CD4-positive, alpha-beta T cell treated with Interleukin-10 for 1 hour (primary cell): ENCODE measurements around the gene GPSM1.
"Not testable (repeated sequence)": the region's sequence is repeated elsewhere in the genome, so short reads cannot be mapped to it uniquely, and the experiment has no call there.

Experiments used
- DNase-seq: peaks from one replicate; pipeline ENCODE4 v3.0.0-alpha.2; 2020

The GPSM1 gene

DNA sequence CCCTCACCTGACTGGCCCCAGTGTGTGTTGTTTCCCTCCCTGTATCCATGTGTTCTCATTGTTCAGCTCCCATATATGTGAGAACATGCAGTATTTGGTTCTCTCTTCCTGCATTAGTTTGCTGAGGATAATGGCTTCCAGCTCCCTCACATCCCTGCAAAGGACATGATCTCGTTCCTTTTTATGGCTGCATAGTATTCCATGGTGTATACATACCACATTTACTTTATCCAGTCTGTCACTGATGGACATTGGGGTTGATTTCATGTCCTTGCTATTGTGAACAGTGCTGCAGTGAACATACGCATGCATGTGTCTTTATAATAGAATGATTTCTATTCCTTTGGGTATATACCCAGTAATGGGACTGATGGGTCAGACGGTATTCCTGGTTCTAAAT is 7.4 kb upstream of the GPSM1 start:
- not testable (repeated sequence) for DNase-seq

DNA sequence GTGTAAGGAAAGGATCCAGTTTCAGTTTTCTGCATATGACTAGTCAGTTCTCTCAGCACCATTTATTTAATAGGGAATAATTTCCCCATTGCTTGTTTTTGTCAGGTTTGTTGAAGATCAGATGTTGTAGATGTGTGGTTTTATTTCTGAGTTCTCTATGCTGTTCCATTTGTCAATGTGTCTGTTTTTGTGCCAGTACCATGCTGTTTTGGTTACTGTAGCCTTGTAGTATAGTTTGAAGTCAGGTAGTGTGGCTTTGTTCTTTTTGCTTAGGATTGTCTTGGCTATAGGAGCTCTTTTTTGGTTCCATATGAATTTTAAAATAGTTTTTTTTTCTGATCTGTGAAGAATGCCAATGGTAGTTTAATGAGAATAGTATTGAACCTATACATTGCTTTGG is 6.4 kb upstream of the GPSM1 start:
- not testable (repeated sequence) for DNase-seq

DNA sequence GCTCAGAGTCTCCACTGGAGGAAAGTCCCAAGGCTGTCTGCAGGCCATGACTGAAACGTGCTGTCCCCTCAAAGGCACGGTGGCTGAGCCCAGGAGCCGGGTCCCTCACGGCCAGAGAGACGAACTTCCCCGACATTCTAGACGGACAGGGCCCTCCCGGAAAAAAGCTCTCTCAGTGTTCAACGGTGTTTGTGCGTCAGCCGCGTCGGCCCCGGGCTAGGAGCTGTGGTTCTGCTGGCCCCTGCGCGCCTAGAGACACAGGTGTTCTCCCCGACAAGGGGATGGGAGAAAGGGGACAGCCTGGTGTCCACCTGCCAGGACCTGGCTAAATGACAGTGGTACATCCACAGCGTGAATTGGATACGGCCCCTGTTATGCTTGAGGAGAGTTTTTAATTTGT is 5.8 kb upstream of the GPSM1 start:
- no peak for DNase-seq

DNA sequence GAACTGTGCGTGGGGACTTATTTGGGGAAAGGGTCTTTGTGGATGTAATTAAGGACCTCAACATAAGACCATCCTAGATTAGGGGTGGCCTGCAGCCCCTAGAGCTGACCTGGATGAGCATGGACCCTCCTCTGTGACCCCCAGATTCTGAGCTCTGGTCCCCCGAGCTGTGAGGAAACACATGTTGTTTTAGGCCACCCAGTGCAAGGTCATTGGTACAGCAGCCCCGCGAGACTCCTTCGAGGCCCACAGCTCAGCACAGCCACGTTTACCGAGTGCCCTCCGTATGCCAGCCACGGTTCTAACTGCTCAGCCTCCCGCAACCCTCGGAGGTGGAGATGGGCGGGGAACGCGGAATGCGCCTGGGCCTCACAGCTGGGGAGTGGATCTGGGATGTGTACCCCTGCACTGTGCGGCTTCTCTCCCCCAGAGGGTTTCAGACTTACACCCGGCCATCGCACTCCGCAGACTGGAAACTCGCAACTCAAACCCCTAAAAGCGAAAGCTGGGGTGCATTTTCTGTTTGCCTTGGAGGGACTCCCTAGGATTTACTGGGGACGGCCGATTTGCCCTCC is 4.5 kb upstream of the GPSM1 start:
- no peak for DNase-seq

DNA sequence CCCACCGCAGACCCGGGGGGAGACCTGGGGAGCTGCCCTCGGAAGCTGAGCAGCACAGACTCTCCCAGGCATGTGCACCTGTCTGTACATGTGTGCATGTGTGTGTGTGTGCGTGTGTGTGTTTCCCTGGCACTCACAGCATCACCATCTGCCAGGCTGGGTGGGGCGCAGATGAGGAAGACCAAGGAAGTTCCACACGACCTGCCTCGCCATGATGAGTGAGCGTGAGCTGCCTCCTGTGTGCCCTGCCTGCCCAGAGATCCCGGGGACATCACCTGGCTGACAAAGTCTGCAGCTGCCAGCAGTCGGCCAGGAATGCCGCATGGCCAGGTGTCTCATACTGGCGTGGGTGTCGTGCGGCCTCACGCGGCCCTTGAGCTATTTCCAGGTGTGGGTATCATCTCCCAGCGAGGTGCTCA is 4.0 kb upstream of the GPSM1 start:
- DNase-seq = no peak

DNA sequence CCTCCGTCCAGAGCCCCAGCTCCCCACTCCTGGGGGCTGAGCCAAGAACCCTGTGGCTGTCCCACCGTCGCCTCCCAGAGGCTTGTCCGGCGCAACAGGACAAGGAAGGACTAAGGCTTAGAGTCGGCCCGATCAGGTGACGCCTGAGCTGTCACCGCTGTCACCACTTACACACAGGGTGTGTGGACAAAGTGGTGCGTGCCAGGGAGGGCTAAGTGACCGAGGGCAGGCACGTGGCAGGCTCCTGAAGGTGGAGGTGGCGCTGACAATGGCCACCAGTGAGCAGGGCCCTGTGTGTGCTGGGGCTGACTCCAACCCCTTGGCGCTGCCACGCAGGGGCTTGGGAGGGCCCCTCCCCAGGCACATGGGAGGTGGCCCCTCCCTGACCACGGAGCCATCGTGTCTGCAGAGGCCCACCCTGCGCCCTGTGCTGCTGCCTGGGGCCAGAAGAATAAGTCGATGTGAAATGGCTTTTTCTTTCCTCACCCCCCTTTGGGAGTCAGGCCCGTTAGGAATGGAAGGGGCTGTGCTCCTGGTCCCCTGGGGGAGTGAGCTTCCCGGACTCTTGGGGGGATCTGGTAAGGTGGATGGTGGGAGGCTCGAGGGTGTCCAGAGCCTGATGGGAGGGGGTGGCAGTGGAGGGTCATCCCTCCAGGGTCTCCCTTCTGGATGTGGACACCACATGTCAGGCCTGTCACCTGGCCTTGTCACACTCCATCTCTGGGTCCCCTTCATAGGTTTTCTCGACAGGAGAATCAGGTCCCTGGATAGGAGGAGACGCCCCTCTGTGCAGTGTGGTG is 2.6 kb upstream of the GPSM1 start:
- DNase-seq = no peak

DNA sequence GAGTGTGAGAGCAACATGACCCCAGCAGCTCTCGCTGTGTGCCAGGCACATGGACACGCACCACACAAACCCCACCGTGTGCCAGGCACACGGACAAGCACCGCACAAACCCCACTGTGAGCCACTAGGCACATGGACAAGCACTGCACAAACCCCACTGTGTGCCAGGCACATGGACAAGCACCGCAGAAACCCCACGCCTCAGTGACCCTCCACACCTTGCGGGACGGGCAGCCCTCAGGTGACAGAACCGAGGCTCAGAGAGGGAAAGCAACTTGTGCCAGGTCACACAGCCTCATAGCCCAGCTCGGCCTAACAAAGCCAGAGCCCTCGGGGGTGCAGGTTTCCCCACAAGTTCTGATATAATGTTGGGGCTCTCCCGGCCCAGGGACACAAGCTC is 2.0 kb upstream of the GPSM1 start:
- no peak for DNase-seq

DNA sequence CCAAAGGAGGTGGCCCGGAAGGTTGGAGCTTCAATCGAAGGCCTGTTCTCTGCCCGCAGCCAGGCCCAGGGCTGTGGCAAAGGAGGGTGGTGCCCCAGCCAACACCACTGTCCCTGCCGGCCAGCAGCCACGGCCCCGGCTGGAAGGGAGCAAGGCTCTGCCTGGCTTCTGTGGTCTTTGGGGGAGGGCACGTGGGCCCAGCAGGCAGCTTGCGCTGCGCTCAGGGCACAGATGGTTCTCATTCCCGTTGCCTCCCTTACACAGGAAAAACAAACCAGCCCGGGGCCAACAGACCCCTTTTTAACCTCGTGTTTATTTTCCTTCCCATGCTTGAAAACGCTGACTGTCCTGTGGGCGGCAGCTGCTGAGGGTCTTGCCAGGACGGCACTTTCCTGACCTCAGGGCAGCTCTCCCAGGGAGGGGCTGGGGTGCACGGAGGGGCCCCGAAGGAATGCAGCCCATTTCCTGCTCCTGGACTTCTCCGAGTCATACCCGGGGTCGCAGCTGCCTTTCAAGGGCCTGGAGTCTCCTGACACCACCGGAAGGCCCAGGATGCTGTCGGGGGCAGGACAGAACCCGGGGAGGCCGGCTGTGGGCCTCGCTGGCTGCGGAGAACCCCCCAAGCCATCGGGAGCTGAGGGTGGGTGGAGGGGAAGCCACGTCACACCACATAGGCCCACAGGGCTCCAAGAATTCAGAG is 1.1 kb upstream of the GPSM1 start:
- no peak for DNase-seq

DNA sequence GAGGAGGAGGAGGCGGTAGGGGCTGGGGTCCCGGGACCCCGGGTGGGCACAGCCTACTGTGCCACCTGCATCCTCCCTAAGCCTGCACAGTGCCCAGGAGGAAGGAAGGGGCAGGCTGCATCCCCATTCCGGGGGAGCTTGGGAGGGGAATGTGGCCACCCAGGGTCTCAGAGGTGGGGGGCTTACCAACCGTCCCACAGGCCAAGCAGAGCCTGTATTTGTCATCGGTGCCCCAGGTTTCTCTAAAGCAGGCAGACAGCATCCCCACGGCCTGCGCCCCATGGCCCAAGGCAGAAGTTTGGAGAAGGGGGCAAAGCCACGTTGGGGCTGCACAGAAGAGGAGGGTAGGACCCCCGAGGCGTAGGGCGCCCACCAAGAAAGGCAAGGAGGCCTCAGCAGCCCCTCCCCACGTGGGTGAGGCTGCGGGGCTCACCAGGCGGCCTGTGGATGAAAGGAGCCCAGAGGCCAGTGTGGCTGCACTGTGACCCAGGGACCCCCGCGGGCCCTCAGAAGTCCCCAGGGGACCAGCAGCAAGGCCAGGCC is 507 bp upstream of the GPSM1 start:
- DNase-seq = no peak

DNA sequence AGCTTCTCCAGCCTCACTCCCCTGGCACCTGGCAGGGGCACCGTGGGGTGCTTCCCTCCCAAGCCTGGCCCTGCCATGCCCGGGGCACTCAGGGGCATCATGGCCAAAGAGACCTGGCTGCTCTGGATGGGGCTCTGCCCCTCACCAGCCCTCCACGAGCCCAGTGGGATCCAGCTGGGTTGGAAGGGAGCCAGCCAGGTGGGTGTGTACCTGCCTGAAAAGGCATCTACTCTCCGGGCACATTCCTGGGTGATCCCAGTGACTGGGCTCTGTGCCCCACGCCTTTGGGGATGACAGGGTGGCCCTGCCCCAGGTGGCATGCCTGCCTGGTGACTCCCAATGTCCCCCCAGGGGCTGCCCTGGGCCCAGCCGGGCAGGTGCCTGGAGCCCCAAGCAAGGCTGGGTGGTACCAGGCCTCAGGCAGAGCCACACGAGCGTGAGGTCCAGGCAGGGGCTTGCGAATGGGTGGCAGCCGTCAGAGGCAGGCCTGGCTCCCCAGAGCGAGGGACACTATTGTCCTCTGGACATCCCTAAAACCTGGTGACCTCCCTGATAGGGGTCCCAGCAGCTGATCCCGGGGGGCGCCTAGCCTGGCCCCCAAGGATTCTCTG is 777 bp downstream of the GPSM1 start:
- DNase-seq = no peak

DNA sequence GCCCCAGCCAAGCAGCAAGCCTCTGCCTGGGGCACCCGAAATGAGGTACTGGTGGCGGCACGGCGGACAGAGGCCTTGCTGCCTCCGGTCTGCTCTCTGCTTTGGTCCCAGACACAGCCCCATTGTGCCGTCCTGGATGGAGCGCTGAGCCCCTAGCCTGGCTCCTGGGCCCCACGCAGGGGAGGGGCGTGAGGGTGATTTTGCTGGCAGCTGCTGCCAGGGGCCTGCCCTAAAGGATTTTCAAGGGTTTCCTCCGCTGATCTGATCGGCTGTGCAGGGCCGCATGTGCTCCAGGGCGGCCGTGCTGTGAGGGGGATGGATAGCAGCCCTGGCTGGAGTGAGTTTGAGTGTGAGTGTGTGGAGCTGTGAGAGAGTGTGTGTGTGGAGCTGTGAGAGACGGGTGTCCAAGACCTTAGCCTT is 1.3 kb downstream of the GPSM1 start:
- no peak for DNase-seq

DNA sequence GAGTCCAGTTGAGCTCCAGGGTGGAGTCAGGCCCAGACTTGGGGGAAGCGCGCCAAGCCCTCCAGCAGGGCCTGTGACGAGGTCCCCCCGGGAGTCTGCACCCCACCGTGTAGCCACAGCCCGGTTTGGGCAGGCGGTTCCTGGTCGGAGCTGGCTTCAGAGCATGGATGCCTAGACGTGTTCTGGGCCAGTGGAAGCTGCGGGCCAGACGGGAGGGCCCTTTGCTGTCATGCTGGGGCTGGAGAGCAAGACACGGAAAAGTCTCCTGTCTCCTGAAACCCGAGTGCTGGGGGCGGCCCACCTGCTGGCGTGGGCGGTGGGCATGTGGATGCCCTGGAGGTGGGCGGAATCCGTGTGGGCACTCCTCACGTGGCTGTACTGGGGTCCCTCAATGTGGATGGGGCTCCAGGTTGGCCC is 1.9 kb downstream of the GPSM1 start:
- no peak for DNase-seq

DNA sequence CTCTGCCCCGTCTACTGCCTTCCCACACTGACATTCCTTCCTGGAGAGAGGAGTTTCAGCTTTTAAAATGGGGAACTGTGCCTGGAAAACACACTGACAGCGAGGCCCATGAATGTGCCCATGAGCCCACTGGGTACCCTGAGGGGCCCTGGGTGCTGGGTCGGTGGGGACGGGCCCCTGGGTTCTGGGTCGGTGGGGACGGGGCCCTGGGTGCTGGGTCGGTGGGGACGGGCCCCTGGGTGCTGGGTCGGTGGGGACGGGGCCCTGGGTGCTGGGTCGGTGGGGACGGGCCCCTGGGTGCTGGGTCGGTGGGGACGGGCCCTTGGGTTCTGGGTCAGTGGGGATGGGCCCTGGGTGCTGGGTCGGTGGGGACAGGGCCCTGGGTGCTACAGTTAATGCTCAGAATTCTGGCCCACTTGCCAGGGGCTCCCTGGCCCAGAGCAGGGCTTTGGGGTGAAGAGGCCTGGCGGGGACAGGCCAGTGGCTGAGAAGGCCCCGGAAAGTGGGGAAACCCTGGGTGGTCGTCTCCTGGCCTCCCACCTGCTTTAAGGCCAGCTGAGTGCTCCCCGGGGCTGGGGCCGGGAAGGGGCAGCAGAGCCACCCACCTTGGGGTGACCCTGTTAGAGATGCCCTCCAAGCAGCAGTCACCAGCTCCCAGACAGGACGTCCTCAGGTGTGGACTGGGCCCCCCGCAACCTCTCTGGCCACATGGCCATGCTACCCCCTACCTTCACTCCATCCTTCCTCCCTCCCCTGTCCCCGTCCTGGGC is 2.5 kb downstream of the GPSM1 start:
- DNase-seq = no peak

DNA sequence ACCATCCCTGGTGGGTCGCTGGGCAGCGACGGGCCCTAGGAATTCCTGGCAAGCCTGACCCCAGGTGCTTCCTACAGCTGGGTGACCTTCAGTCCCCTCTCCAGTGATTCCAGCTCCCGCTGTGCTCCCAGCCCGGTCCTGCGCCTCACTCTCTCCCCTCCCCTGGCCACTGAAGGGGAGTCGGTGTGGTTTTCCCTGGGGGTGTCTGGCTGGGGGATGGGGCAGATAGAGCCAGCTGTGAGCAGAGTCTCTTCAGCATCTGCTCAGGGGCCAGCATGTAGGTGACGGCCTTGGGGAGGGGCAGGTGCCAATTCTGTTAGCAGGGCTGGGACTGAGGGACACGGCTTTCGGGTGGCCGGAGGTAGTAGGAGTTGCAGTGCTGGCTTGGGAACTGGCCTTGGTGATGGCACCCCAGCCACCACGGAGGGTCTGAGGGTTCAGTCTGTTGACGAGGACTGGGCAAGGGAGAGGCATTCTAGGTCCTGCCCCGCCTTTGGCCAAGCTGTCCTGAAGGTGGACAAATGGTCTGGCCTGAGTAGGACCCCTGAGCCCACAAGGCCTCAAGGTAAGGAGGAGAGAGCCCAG is 3.2 kb downstream of the GPSM1 start:
- DNase-seq = no peak

DNA sequence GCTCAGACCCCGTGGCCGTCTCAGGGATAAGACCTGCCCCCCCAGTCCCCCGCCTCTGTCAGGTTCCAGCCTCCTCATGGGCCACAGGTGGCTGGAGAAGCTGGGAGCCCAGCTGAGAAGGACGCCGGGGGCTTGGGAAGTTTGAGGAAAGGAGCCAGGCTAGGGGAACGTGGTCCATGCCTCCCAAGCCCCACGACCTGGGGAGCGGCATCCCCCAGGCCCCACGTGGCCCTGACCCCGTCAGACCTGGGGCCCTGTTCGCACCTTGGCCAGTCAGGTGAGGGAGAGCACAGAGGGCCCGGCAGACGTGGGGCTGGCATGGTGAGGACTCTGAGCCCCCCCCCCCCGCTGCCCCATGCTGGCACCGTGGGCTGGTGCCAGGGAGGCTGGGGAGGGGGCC is 3.7 kb downstream of the GPSM1 start:
- no peak for DNase-seq

DNA sequence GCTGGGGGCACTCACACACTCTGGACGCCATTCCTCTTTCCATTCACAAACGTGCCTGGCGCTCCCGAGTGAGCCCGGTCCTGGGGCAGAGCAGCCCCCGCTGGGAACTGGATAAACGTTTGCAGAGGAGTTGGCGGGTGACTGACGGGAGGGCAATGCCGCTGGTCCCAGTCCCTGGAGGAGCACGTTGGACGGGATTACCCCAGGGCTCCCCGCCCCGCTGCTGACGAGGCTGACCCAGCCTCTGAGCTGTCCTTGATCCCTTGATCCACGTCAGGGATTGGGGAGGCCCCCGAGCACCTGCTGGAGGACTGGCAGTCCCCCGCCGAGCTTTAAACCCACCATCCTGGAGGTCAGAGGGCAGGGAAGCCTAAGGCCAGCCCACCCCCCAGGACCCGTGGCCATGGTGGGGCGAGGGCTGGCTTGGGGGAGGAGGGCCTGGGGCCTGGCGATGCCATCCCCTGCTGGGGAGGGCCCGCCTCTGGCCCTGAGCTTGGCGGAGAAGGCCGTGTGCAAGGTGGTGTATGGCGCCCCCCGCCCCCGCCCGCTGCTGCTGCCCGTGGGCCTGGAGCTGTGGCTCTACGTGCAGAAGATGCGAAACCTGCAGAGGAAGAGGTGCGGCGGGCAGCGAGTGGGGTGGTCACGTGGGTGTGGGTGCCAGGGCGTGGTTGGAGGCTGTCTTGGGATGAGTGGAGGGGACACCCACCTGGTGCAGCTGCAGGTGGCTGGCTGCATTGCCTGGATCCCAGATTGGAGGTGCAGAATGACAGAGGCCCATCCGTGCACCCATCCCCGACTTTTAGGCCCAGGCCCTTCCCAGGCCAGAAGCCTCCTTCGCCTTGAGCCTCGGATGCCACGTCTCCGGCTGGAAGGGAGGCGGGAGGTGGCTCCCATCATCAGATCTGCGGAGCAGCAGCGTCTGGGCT is 4.5 kb downstream of the GPSM1 start:
- DNase-seq = no peak

DNA sequence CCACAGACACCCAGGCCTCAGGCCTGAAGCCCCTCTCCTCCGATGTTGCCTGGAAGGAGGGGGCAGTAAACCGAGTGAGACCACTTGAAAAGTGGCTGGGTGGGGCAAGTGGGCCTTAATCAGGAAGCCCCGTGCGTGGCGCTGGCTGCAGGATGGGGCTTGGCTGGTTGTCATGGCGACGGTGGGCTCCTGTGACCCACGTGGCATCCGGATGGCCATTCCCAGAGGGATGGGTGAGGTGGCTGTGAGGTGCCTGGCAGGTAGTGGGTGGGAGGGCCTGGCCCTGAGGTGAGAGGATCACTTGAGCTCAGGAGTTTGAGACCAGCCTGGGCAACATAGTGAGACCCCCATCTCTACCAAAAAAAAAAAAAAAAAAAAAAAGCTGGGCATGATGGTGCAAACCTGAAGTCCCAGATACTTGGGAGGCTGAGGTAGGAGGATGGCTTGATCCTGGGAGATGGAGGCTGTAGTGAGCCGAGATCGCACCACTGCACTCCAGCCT is 5.2 kb downstream of the GPSM1 start:
- DNase-seq = no peak

DNA sequence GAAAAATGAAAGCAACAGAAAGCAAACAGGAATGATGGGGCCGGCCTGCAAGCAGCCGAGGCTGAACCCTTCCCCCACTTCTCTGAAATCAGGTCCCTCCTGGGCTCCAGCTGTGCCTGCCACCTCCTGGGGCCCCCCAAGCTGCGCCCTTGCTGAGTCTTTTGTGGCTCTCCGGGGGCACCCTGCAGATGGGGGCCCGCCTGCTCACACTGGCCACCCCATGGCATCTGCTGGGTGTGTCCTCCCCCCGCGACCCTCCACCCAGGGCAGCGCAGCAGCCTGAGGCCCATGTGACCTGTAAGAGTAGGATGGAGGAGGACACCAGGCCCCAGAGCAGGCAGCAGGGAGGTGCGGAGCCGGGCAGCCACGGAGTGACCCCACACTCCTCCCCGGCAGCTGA is 5.7 kb downstream of the GPSM1 start:
- DNase-seq = no peak

DNA sequence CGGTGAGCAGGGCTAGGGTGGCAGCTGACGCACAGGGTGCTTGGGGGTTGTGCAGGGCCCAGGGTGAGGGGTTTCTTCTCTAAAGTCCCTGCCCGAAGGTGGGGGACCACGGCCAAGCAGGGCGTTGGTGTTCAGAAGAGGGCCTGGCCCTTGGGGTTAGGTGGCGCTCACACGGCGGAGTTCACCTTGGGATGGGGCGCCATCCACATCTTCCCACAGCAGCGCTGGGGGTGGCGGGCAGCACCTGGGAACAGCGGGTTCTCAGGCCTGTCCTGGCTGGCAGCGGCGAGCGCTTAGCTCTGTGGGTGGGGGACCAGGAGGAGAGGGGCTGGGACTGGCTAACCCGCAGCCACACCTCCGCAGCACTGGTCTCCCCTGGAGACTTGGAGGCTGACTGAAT is 6.1 kb downstream of the GPSM1 start:
- DNase-seq = no peak

DNA sequence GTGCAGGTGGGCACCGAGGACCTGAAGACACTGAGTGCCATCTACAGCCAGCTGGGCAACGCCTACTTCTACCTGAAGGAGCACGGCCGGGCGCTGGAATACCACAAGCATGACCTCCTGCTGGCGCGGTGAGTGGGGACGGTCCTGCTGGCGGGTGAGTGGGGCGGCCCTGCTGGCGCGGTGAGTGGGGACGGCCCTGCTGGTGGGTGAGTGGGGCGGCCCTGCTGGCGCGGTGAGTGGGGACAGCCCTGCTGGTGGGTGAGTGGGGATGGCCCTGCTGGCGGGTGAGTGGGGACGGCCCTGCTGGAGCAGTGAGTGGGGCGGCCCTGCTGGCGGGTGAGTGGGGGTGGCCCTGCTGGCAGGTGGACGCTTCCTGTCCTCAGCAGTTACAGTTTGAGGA is 7.2 kb downstream of the GPSM1 start:
- no peak for DNase-seq
